Cardiac septum (tissue), 1 donor: ENCODE results near the gene ACSL1. TPM values are rescaled to one million over a fixed set of nuclear protein-coding genes. Genes with fewer than 3 reads are reported as not detected.

Experiments used
- DNase-seq: peaks from one replicate; pipeline ENCODE4 v3.0.0-alpha.2; 2020; ENCODE audit warnings: low spot score
- intact Hi-C: fragments of 100-400 bp; cut with DNase I; formaldehyde crosslinking; loops from one replicate; pipeline ENCODE4 v1.14.0; 2022
- long read RNA-seq: library from polyadenylated mRNA; unstranded; transcript quantifications from one replicate; pipeline ENCODE4 v2.0.0, GENCODE V29; 2021
- total RNA-seq: library from RNA; stranded (reverse); fragmentation: NEBNext Ultra II Directional; extraction: Animal tissue kit (Norgen Biotek cat#: 25700); gene quantifications from one replicate; pipeline ENCODE4 v1.2.1, GENCODE V29; 2021
- donor health status: DM: no; HTN: no; CAD: no.

Gene ACSL1, protein sequence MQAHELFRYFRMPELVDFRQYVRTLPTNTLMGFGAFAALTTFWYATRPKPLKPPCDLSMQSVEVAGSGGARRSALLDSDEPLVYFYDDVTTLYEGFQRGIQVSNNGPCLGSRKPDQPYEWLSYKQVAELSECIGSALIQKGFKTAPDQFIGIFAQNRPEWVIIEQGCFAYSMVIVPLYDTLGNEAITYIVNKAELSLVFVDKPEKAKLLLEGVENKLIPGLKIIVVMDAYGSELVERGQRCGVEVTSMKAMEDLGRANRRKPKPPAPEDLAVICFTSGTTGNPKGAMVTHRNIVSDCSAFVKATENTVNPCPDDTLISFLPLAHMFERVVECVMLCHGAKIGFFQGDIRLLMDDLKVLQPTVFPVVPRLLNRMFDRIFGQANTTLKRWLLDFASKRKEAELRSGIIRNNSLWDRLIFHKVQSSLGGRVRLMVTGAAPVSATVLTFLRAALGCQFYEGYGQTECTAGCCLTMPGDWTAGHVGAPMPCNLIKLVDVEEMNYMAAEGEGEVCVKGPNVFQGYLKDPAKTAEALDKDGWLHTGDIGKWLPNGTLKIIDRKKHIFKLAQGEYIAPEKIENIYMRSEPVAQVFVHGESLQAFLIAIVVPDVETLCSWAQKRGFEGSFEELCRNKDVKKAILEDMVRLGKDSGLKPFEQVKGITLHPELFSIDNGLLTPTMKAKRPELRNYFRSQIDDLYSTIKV
- total RNA-seq = 98.6 TPM
- long read RNA-seq, transcript ACSL1-201 (21 exons, 3,832 nt) = major isoform, 97 of 156 reads
- long read RNA-seq, partial matches to known transcripts = 18 of 156 reads
- long read RNA-seq, other reads (novel, unspliced or antisense) = 38 of 156 reads

DNA sequence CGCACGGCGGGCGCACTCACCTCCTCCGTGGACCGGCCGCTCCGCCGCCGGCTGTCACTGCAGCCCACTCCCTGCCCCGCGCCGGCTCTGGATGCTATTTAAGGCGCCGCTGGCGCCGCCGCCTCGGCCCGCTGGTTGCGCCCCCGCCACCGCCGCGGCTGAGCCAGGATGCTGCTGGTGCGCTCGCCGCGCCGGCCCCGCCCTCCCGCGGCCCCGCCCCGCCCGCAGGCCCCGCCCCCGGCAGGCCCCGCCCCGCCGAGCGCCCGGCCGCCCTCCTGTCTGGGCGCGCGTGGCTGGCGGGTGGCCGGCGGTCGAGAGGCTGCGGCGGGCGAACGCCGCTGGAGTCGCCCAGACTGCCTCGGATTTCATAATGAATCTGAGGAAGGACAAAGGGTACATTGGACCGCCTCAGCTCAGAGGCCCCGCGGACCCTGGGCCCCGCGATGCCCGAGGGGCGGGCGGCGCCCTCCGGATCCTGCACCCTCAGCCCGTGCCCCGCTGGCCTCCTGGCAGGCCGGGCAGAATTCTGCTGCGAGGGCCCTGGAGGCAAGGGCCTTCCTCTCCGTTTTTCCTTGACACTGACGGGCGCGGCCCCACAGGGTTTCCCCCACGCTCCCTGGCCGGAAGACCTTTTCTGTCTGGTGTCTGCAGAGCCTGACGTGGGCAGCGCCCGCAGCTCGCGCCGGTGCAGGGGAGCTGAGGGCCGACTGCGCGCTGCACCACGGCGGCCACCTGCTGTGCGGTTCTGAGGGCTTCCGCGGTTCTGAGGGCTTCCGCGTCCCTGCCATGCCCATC lies at the start of gene ACSL1:
Gene ACSL1, minus strand, starts transcription at position 73 of the 795 bp plus-strand sequence. CDS start 22,454 bp downstream, outside the sequence.
- peak; percentile 96 for DNase-seq
- intact Hi-C loops = loop anchor here (5.0 to 10.0 kb wide), 2 partner anchors 79 to 351 kb away; partner anchors contain the start of gene IRF2

DNA sequence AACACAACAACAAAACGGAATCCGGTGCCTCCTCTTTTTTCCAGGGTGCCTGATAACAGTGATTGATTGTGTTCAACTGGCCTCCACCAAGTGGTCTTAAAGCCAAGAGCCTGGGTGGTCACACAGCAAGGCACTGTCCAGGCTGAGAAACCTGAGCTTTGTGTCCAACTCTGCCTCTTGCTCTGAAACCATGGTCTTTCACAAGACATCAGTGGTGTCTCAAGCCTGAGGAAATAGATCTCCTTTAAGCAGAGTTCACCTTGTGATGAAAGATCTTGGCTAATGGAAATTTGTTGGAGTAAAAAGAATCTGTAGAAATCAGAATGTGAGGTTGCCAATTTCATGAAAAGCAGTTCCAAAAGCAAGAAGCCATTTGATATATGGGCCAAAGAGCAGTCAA lies 47.3 kb upstream of the ACSL1 start:
- intact Hi-C loops = no loop called here
- no peak for DNase-seq

GRCh38 chr4:184870718-184871117 lies 45.0 kb upstream of the ACSL1 start:
- no peak for DNase-seq
- intact Hi-C loops = no loop called here

GRCh38 chr4:184868623-184869022 lies 42.9 kb upstream of the ACSL1 start:
- intact Hi-C loops = no loop called here
- DNase-seq = no peak

DNA sequence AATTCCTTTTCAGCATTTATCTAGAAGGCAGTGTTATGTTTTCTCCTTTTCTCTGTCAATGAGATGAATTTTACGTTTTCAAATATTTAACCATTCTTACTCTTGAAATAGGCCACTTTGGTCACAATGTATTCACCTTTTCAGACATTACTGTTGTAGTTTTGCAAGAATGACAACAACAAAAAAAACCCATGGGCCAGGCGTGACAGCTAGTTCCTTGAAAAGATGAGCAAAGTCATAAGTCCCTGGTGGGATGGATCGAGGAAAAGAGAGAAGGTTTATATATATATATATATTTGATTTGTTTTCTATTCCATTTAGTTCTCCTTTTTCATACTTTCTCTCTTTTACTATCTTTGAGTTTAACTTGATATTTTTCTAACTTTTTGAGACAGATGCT lies 38.1 kb upstream of the ACSL1 start:
- DNase-seq = no peak
- intact Hi-C loops = no loop called here

GRCh38 chr4:184861047-184861446 lies 35.3 kb upstream of the ACSL1 start:
- intact Hi-C loops = no loop called here
- DNase-seq = no peak

DNA sequence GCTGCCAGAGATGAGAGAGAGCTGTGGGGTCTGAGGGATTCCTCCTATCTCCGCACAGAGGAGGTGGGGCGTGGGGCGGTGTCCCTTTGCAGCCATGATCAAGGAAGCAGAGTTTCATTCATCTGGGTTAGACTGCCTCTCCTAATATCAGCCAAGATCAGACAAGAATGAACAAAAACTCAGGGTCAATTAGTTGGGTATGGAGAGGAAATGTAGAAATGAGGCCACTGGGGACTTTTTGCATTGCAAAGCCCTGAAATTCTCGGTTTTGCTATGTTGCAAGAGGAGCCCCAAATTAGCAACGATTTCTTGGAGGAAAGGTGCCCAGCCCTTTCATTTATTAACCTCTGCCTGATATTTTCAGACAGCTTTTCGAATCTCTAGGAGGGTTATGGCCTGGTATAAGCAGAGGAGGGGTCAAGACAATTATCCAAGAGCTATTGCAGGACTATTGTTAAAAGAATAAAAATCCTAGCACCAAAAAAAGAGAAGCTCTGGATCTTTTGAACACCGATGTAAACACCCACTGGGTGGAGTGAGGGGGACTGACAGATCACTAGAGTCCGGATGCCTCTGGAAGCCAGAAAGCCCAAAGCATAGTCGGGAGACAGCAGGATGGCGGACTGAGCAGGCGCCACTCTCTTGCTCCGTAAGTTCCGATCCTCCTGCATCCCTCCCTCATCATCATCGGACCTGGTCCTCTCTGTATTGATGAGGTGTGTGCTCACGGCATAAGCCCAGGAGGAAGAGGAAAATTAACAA lies 34.4 kb upstream of the ACSL1 start:
- intact Hi-C loops = no loop called here
- DNase-seq = no peak

DNA sequence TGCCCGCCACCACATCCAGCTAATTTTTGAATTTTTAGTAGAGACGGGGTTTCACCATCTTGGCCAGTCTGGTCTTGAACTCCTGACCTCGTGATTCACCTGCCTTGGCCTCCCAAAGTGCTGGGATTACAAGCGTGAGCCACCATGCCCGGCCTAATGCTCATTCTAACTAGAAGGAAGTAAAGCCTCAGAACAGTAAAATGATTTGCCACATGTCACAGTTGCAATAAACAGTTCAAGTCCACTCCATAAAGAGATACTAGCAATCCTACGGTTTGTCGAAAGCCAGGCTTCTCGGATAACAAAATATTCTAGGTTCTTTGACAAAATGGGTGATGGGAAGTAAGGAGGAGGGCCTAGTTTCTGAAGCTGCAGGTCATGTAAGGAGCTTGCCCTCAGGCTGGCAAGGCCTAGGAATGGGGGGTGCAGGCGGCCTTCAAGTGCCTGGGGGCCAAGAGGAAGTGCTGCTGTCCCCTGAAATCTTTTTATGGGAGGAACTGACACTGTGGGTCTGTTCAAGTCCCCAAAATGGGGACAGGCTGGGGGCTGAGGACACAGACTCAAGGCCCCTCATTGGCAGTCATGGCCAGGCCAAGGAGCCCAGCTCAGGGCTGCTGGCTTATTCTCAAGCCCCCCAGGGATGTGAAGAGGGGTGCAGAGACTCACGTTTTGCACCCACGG lies 31.8 kb upstream of the ACSL1 start:
- intact Hi-C loops = no loop called here
- DNase-seq = no peak

- intact Hi-C loops = no loop called here
- no peak for DNase-seq
Observed at GRCh38 chr4:184856277-184856609, 30.5 kb upstream of the ACSL1 start.

DNA sequence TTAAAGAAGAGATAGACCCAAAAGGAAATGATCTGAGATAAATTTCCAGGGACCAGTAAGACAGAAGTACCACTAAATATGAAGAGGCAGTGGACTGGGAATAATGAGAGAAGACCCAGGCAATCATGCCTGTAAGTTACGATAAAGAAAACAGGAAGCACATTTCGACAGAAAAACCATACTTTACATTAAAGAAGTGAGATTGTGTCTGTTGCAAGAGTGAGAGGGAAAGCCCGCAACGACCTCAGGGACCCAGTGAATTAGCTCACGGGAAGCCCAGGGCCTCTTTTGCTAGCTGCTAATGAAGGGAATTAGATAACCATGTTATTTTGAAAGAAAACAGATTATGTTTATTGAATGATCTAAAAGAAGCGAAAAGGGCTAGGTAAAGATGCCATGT lies 28.9 kb upstream of the ACSL1 start:
- DNase-seq = peak; percentile 84
- intact Hi-C loops = no loop called here

GRCh38 chr4:184853436-184853835 lies 27.7 kb upstream of the ACSL1 start:
- intact Hi-C loops = no loop called here
- DNase-seq = no peak

DNA sequence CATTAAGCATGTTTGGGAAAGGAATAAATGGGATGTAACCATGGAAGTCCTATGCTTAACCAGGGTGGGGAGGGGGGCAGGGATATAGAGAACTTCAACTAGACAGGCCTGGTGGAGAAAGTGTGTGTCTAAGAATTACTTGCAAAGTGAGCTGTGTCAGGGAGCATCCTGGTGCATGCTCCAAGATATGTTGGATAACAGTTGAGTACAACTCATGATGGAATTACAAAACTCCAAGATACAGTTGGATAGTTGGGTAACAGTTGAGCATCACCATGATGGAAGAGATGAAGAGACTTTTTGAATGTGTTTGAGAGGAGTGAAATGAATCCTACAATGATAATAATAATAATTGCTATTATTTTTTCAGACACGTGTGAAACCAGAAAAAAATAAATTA lies 26.1 kb upstream of the ACSL1 start:
- intact Hi-C loops = no loop called here
- DNase-seq = no peak

DNA sequence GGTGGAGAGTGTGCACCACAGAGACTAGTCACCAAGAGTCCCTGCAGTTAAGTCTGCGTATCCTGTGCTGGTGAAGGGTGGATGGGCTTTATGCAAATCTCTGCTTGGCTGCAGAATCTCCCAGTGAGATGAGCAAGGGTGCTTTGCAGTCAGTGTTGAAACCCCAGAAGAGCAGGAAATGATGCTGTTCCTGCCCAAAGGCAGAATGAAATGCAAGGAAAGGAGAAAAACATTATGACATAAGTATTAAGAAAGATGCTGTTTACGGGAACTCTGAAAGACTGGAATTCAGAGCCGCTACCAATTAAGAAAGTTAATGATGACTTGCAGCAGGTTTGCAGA lies 25.4 kb upstream of the ACSL1 start:
- DNase-seq = no peak
- intact Hi-C loops = no loop called here

GRCh38 chr4:184850431-184851199 lies 24.8 kb upstream of the ACSL1 start:
- intact Hi-C loops = no loop called here

GRCh38 chr4:184850018-184850417 lies 24.2 kb upstream of the ACSL1 start:
- intact Hi-C loops = no loop called here
- DNase-seq = no peak

More at GRCh38 chr4:184850431-184851199, 24.8 kb upstream of the ACSL1 start:
- no peak for DNase-seq

GRCh38 chr4:184849185-184849584 lies 23.4 kb upstream of the ACSL1 start:
- DNase-seq = no peak
- intact Hi-C loops = no loop called here

DNA sequence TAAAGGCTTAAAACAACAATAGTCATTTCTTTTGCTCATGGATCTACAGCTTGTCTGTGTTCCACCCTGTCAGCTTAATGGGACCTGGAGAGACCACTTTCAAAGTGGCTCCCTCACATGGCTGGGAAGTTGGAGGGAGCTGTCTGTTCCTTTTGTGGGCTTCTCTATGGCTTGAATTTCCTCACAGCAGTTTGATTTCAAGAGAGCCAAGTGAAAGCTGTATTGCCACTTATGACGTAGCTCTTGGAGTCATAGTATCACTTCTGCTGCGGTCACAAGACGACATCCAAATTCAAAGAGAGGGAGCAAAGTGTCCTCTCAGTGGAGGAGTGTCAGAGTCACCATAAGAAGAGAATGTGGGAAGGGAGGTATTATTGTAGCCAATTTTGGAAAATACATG lies 22.7 kb upstream of the ACSL1 start:
- no peak for DNase-seq
- intact Hi-C loops = no loop called here

DNA sequence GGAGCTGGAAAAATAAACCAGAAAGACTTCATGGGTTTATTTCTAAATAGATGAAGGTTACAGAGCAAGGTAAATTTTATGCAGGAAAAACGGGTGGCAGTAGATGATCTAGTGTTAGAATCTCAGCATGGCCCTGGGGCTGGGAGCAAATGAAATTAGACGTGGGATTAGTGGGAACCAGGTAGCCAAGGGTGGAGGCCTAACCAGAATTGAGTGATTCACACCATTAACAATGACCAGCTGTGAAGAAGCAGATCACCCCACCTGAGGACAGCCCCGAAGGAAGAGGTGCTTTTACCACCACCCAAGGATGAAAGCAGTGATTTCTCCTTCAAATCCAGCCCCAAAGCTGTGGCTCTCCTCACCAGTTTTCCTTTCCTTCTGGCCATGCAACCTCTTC lies 20.8 kb upstream of the ACSL1 start:
- DNase-seq = no peak
- intact Hi-C loops = no loop called here
